ENCODE data around the gene NELFB.
A peak's percentile ranks its signal among the peaks of the same experiment; 100 is the strongest.

- TF ChIP-seq CTCF (conservative IDR thresholded peaks at IDR 0.05; ENCODE audit: low read depth, low read length) = peak; percentile 17; the same call in 1 of the 2 replicates
- no peak for TF ChIP-seq SMC3 (IDR thresholded peaks at IDR 0.05; ENCODE audit: low read depth, low read length)
Observed at GRCh38 chr9:137254624-137255447, at the start of gene NELFB.

All from IMR-90 (cell line).